GM21576 (cell line): ENCODE measurements around the gene SIAH3.

Experiments used
- ATAC-seq: cut with Tn5 transposase; IDR thresholded peaks from one replicate; pipeline ENCODE4 v1.9.1; 2021; ENCODE audit warnings: mild to moderate bottlenecking, moderate library complexity; ENCODE audit not compliant: unreplicated experiment

SIAH3 gene

DNA sequence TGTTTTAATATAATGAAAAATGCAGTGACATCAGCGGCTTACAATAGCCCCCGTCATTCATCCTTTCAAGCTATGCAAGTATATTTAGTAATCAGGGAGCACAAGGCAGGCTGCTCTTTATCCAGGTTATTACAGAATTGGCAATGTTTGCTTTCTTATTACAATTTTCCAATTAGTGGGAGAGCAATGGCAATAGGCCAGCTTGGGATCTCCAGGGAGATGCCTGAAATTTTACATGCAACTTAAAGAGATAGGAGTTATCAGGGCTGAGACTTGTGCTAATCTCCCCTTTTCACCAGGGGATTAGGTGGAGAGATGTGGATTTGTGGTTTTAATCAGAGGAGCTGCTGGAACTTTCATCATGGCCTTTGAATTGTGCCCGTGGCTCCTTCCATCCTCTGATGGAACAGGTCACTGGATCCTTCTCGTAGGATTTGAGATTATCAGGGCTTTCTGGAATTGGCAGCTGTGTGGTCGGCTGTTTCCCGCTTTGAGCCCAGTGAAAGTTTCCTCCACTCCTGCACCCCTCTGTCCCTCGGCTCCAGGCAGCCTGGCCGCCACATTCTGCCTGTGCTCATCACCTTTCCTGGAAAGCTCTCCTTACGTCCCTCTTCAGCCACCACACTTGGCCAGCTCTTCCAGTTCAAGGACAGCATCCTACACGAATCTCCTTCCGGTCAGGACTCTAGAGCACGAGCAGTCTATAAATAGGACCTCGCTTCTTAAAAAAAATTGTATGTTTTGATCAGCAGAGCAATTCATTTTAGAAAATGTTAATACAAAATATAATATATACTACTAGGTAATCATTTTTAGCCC is 102.4 kb downstream of the SIAH3 start:
- no peak for ATAC-seq

DNA sequence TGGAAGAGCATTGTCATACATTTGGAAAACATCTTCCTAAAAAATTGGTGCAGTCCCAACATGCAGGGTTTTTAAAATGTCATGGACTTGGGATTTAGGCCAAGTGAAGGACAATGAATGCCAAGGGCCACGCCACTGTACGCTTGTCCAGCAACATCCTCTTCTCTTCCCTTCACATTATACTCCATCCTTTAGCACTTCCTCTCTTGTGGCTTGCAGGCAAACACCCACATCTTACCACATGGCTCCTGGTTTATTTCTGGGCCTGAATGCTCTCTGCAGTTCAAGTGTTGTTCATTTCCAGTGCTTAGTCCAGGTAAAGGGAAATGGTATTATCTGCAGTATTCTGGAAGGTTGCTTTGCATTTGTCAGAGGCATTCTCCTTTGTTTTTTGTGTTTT is 104.5 kb downstream of the SIAH3 start:
- no peak for ATAC-seq

DNA sequence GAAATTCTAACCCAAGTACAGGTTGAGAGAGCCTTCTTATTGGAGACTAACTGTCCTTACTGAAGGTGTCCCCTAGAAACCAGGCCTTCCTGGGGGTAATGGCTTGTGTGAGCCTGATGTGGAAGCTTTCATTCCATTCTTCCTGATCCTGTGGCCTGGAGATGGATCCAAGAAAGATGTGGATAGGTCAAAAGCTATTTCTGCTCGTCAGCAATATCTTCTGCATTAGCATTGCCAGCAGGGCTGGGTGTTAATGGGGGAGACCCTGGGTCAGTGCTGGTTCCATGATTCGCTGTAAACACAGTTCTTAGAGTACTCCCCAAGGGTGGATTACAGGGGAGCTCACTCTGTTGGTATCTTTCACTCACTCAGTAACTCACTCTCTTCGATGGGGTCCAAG is 106.6 kb downstream of the SIAH3 start:
- ATAC-seq = no peak

DNA sequence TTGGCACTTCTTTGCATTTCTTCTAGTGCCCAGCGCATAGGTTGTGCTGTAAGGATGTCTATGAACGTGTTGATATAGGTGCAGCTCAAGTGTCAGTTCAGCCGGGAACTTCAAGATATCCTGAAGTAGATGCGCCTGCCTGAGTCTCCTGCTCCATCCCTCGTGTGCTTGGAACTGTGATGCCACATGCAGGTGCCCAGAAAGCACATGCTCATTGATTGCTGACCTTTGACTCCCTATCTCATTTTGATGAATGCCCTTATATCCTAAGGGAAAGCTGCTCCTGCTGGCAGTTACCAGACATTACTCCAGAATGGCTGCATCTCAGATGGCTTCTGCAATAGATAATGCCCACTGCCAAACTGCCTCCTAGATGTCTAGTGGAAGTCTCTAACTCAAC is 108.6 kb downstream of the SIAH3 start:
- no peak for ATAC-seq

DNA sequence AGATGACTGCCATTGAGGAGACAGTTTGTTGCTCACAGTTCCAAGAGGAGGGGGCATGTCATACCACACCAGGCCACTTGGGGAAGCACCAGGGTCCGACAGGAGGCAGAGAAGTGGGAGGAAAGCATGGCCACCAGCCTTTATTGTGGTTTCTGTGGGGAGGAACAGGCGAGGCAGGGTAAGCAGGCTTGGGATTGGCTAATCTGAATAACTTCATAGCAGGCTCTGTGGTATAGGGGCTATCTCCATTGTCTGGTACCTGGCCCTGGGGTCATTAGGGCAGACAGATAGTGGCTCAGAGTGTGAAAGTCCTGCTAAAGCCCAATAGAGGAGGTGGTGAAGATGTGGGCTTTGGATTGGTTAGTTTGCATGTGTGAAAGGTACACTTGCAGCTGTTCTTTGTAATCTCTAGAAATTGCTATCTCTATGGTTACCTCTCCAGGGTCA is 114.0 kb downstream of the SIAH3 start:
- ATAC-seq = no peak

DNA sequence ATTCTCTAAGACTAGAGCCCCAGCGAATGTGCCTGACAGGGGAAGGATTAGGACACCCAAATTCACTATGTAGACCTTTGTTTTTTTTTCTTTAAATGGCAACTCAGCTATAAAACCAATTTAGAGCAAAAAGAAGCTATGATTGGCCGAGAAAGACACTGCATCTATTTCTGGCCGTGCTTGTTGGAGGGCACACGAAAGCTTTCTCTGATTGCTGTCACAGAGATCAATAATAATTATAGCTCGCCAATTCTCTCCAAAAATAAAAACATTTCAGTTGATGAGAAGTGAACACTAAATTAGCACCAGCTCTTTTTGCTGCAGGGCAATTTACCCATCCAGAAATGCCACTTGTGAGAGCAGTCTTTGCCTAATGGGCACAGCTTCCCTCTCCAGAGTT is 118.2 kb downstream of the SIAH3 start:
- ATAC-seq = no peak

DNA sequence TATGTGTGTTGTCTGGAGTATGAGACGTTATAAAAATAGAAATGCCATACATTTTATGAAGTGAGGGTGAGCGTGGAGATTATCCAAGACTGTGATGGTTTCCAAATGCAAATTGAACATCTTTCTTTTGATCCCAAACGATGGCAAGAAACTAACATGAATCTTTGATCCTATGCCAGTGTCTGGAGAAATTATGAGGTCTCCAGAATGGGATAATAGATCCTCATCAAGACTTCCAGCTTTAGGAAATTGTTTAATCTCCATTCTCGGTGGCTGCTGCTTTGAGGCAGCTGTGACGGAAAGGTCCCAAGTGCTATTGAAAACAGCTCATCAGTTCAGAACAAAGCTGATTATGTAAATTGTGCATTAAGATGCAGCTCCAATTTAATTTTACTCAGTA is 118.6 kb downstream of the SIAH3 start:
- no peak for ATAC-seq

DNA sequence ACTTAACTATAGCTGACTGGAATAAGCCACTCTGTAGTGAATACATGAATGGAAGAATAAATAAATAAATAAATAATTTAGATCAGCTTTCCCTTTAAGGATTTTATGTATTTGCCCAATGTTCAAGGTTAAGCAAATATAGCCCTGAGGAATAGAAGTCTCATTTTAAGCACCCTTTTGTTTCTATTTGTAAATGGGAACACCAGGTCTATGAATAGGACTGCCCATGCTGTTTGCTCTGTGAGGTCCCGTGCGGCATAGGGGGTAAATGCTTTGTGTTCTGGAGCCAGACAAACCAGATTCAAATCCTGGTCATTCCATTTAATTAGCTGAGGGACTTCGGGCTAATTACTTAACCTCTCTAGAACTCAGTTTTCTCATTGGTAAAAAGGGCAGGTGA is 120.1 kb downstream of the SIAH3 start:
- no peak for ATAC-seq

DNA sequence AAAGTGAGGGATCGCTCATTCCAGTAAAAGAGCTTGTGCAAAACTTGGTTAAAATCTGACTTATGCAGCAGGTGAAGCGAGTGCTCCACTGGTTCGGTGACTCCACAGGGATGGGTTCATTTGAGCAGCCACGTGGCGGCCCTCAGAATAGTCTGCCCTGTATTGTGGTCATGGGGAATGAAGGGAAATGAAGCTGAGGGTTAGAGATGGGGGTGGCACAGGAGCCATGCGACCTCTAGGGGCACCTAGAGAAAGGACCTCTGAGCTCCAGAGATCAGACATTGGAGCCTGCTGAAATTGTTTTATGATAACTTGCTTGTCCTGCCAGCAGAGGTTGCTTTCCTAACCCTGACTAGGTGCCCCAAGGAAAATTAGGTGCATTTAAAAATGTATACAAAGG is 122.8 kb downstream of the SIAH3 start:
- ATAC-seq = no peak
